Astrocyte (in vitro differentiated cells and primary cell): Measurements from ENCODE around the gene PCDHGA3. TPM values are rescaled to one million over a fixed set of nuclear protein-coding genes. Genes with fewer than 3 reads are reported as not detected.
A peak's percentile ranks its signal among the peaks of the same experiment; 100 is the strongest.
"Not testable (repeated sequence)": the region's sequence is repeated elsewhere in the genome, so short reads cannot be mapped to it uniquely, and the experiment has no call there.

Experiments used
- DNase-seq: peaks from one replicate; pipeline ENCODE4 v3.0.0-alpha.2; 2010; ENCODE audit warnings: low read depth
- FAIRE-seq: peaks from 2 replicates; lab custom pipeline; 2011; peaks lifted over from hg19 to GRCh38; lab: Jason Lieb, UNC
- H2AFZ ChIP-seq: 2 replicates; pipeline ENCODE4 v1.6.0; 2012; ENCODE audit warnings: low read depth, low read length, inconsistent platforms
- H3K27ac ChIP-seq: 2 replicates; pipeline ENCODE4 v1.5.1; 2011; ENCODE audit warnings: low read depth, low read length, inconsistent platforms
- H3K27me3 ChIP-seq: 2 replicates; pipeline ENCODE4 v1.6.0; 2011; ENCODE audit warnings: low read length, inconsistent platforms; ENCODE audit not compliant: insufficient read depth
- H3K36me3 ChIP-seq: 2 replicates; pipeline ENCODE4 v1.5.1; 2011; ENCODE audit warnings: low read length, inconsistent platforms; ENCODE audit not compliant: insufficient read depth
- H3K4me1 ChIP-seq: 2 replicates; pipeline ENCODE4 v1.5.1; 2011; ENCODE audit warnings: low read length, inconsistent platforms; ENCODE audit not compliant: insufficient read depth
- H3K4me2 ChIP-seq: 2 replicates; pipeline ENCODE4 v1.6.0; 2012; ENCODE audit warnings: low read length, inconsistent platforms
- H3K4me3 ChIP-seq: 2 replicates; pipeline ENCODE4 v1.5.1; 2011; ENCODE audit warnings: low read depth, mild to moderate bottlenecking, low read length, inconsistent platforms; ENCODE audit not compliant: insufficient read depth
- H3K79me2 ChIP-seq: 2 replicates; pipeline ENCODE4 v1.6.0; 2012; ENCODE audit warnings: mild to moderate bottlenecking, low read length, inconsistent platforms; ENCODE audit not compliant: insufficient read depth
- H3K9ac ChIP-seq: 2 replicates; pipeline ENCODE4 v1.6.0; 2012; ENCODE audit warnings: mild to moderate bottlenecking, low read length, inconsistent platforms
- H3K9me3 ChIP-seq: 2 replicates; pipeline ENCODE4 v1.5.1; 2012; ENCODE audit warnings: low read depth, mild to moderate bottlenecking, low read length, inconsistent platforms; ENCODE audit not compliant: insufficient read depth
- H4K20me1 ChIP-seq: 2 replicates; pipeline ENCODE4 v1.6.0; 2012; ENCODE audit warnings: low read length, inconsistent platforms; ENCODE audit not compliant: insufficient read depth
- H3K27ac Mint-ChIP-seq: one replicate; pipeline ENCODE4 v1.8.0; 2021; ENCODE audit warnings: mild to moderate bottlenecking, mixed read lengths; ENCODE audit not compliant: unreplicated experiment
- H3K27me3 Mint-ChIP-seq: one replicate; pipeline ENCODE4 v1.8.0; 2021; ENCODE audit warnings: low read depth, mixed read lengths; ENCODE audit not compliant: unreplicated experiment
- H3K36me3 Mint-ChIP-seq: one replicate; pipeline ENCODE4 v1.8.0; 2021; ENCODE audit warnings: low read depth, mixed read lengths; ENCODE audit not compliant: unreplicated experiment
- H3K4me1 Mint-ChIP-seq: one replicate; pipeline ENCODE4 v1.8.0; 2021; ENCODE audit warnings: low read depth, mixed read lengths; ENCODE audit not compliant: unreplicated experiment
- H3K4me3 Mint-ChIP-seq: one replicate; pipeline ENCODE4 v1.8.0; 2021; ENCODE audit warnings: mild to moderate bottlenecking, moderate library complexity, mixed read lengths; ENCODE audit not compliant: unreplicated experiment
- H3K9me3 Mint-ChIP-seq: one replicate; pipeline ENCODE4 v1.8.0; 2021; ENCODE audit warnings: mild to moderate bottlenecking, mixed read lengths; ENCODE audit not compliant: unreplicated experiment
- CTCF ChIP-seq: IDR thresholded peaks from 2 replicates; pipeline ENCODE4 v1.5.1; 2011; ENCODE audit warnings: low read depth, mild to moderate bottlenecking, inconsistent platforms, low read length, moderate library complexity; ENCODE audit not compliant: insufficient read depth
- EZH2 ChIP-seq: IDR thresholded peaks from 2 replicates; pipeline ENCODE4 v1.6.1; 2012; ENCODE audit warnings: mild to moderate bottlenecking, low read length, inconsistent platforms; ENCODE audit not compliant: insufficient read depth
- total RNA-seq: library from RNA; stranded (reverse); gene quantifications from 2 replicates; pipeline ENCODE4 v1.2.1, GENCODE V29; 2021

Gene PCDHGA3
- total RNA-seq, 1 donor from 2014 or later, result 0.14 TPM

GRCh38 chr5:141373673-141374317, 30.2 kb downstream of the PCDHGA3 start, which contains the start of gene PCDHGA6:
TSS of gene PCDHGA6 (plus strand) at chr5:141373891. CDS start at chr5:141374084, 193 bp downstream.
- Mint-ChIP-seq H3K9me3 (peaks cover 31% of the 10 kb centered on the region), H3K36me3 (peaks cover 7% of the 10 kb centered on the region), H3K27me3 (no peaks in the 10 kb centered on the region), H3K27ac (no peak within 1 kb of the TSS), H3K4me3 (no peak within 1 kb of the TSS), H3K4me1 (no peaks in the 10 kb centered on the region)
- Histone ChIP-seq H3K9ac (peak within 1 kb of the TSS; percentile 22), H3K4me1 (no peaks in the 10 kb centered on the region), H4K20me1 (no peaks in the 10 kb centered on the region), H3K79me2 (no peaks in the 10 kb centered on the region), H3K9me3 (peaks cover 52% of the 10 kb centered on the region), H3K4me3 (peak within 1 kb of the TSS; percentile 49), H2AFZ (peak within 1 kb of the TSS; percentile 76), H3K27me3 (no peaks in the 10 kb centered on the region), H3K4me2 (peak within 1 kb of the TSS; percentile 72), H3K27ac (no peak within 1 kb of the TSS), H3K36me3 (no peaks in the 10 kb centered on the region)
- TF ChIP-seq CTCF (peak; percentile 49), EZH2 (no peak)
- DNase-seq (peak; percentile 6), FAIRE-seq (no peak)

GRCh38 chr5:141374627-141375026, 31.0 kb downstream of the PCDHGA3 start:
- Histone ChIP-seq H2AFZ (no peak overlapping the region), H3K27ac (no peak overlapping the region), H3K36me3 (no peaks in the 10 kb centered on the region), H3K4me2 (peak overlapping the region; percentile 72), H3K4me1 (no peaks in the 10 kb centered on the region), H3K4me3 (peak overlapping the region; percentile 49), H4K20me1 (no peaks in the 10 kb centered on the region), H3K79me2 (no peaks in the 10 kb centered on the region), H3K9me3 (peaks cover 52% of the 10 kb centered on the region), H3K9ac (no peak overlapping the region), H3K27me3 (no peaks in the 10 kb centered on the region)
- Mint-ChIP-seq H3K27ac (no peak overlapping the region), H3K9me3 (peaks cover 31% of the 10 kb centered on the region), H3K4me1 (no peaks in the 10 kb centered on the region), H3K36me3 (peaks cover 7% of the 10 kb centered on the region), H3K4me3 (no peak overlapping the region), H3K27me3 (no peaks in the 10 kb centered on the region)
- DNase-seq (no peak), FAIRE-seq (no peak)
- TF ChIP-seq CTCF, result no peak
- no peak for TF ChIP-seq EZH2

GRCh38 chr5:141375444-141376155, 32.0 kb downstream of the PCDHGA3 start:
- not testable (repeated sequence) for H3K27ac ChIP-seq, H3K9ac ChIP-seq, H3K27me3 ChIP-seq, H4K20me1 ChIP-seq, FAIRE-seq, H3K4me3 Mint-ChIP-seq, H3K4me3 ChIP-seq, H3K4me1 Mint-ChIP-seq, H2AFZ ChIP-seq, DNase-seq, H3K27ac Mint-ChIP-seq, H3K4me1 ChIP-seq, H3K4me2 ChIP-seq, H3K36me3 Mint-ChIP-seq, H3K79me2 ChIP-seq, H3K36me3 ChIP-seq, H3K27me3 Mint-ChIP-seq
- H3K9me3 ChIP-seq, result peaks cover 46% of the 10 kb centered on the region
- peaks cover 28% of the 10 kb centered on the region for H3K9me3 Mint-ChIP-seq
